ENCODE data around the gene LSM6. TPM values are rescaled to one million over a fixed set of nuclear protein-coding genes. Genes with fewer than 3 reads are reported as not detected.

Gene LSM6
- total RNA-seq, 4 donors from 2014 or later, result 17.2 to 34.6 (median 23.0) TPM

DNA sequence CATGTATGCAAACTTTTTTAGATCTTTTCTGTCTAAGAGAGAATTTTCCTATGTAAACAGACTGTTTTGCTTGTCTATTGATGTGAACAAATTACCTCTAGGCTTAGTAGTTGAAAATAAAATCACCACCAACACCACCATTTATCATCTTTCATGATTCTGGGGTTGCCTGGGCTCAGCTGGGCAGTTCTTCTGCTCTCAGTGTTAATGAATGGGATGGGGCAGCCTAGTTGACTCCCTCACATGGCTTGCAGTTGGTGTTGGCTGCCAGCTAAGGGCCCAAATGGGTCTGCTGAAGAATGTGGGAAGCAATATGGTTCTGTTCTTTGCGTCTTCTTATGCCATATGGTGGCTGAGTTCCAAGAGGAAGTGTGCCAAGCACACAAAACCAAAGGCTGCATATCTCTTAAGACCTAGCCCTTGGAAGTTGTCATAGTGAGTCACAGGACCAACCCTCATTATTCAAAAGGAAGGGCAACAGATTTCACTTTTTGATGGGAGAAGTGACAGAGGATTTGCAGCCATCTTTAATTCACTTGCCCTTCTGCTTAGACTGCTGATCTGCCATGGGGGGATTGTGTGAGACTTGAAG, 56.7 kb downstream of the LSM6 start:
- H3K4me3 ChIP-seq (ENCODE audit: low read depth, poor library complexity, severe bottlenecking), result no peak overlapping the region
- intact Hi-C loops (cut with DNase I; ENCODE audit: low total_unique reads), result no loop called here
- no peak for DNase-seq (ENCODE audit: low spot score in 2 of 2)
- no peak for TF ChIP-seq POLR2A (IDR thresholded peaks at IDR 0.05)
- TF ChIP-seq, protein P1, sequence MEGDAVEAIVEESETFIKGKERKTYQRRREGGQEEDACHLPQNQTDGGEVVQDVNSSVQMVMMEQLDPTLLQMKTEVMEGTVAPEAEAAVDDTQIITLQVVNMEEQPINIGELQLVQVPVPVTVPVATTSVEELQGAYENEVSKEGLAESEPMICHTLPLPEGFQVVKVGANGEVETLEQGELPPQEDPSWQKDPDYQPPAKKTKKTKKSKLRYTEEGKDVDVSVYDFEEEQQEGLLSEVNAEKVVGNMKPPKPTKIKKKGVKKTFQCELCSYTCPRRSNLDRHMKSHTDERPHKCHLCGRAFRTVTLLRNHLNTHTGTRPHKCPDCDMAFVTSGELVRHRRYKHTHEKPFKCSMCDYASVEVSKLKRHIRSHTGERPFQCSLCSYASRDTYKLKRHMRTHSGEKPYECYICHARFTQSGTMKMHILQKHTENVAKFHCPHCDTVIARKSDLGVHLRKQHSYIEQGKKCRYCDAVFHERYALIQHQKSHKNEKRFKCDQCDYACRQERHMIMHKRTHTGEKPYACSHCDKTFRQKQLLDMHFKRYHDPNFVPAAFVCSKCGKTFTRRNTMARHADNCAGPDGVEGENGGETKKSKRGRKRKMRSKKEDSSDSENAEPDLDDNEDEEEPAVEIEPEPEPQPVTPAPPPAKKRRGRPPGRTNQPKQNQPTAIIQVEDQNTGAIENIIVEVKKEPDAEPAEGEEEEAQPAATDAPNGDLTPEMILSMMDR (IDR thresholded peaks at IDR 0.05), result no peak
- 72 to 74% methylated on average over 1 of the region's 1 CpG for WGBS, 2 donors

DNA sequence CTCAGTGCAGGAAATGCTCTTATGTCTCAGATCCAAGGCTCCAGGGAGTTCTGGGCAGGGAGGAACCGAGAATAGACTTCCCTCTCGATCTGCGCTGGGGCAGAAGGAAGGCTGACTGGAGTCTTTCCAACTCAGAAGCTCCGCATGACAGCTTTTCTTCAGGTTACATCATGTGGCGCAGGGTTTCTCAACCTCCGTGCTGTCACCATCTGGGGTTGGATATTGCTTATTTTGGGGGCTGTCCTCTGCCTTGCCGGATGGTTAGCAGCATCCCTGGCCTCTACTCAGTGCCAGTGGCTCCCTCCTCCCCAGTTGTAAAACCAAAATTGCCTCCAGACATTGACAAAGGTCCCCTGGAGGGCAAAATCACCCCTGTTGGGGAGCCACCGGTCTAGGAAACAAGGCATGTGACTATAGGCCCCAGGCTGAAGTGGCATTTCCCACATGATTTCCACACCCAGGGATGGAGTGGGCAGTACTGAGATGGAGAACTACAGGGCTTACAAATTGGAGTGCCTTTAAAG, 60.2 kb downstream of the LSM6 start:
- H3K4me3 ChIP-seq (ENCODE audit: low read depth, poor library complexity, severe bottlenecking), result no peak overlapping the region
- DNase-seq (ENCODE audit: low spot score in 2 of 2), result peak in 1 of 2 donors; percentile 41
- intact Hi-C loops (cut with DNase I; ENCODE audit: low total_unique reads), result no loop called here
- WGBS, 2 donors, result 47 to 59% methylated on average over 7 to 8 of the region's 8 CpGs
- TF ChIP-seq, protein P1 (IDR thresholded peaks at IDR 0.05), result no peak
- no peak for TF ChIP-seq POLR2A (IDR thresholded peaks at IDR 0.05)

DNA sequence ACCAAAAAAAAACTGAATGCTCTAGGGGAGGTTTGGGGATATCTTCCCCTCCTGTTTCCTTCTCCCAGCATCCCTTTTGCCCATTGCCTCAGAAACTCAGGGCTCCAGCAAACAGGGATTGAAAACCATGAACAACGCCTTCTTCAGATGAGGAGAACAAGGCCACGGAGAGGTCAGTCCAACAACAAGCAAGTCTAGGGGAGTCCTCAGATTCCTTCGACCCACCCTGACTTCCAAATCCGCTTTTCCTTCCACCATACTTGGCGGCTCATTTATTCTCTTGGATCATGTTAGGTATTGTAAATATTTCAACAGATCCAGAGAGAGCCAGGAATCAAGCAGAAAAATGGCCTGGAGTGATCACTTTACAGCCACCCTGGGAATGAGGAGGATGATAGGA, 60.7 kb downstream of the LSM6 start:
- TF ChIP-seq, protein P1 (IDR thresholded peaks at IDR 0.05), result no peak
- no peak for TF ChIP-seq POLR2A (IDR thresholded peaks at IDR 0.05)
- DNase-seq (ENCODE audit: low spot score in 2 of 2), result no peak
- intact Hi-C loops (cut with DNase I; ENCODE audit: low total_unique reads), result no loop called here
- H3K4me3 ChIP-seq (ENCODE audit: low read depth, poor library complexity, severe bottlenecking), result no peak overlapping the region
- 68 to 82% methylated on average over 5 of the region's 5 CpGs for WGBS, 2 donors

DNA sequence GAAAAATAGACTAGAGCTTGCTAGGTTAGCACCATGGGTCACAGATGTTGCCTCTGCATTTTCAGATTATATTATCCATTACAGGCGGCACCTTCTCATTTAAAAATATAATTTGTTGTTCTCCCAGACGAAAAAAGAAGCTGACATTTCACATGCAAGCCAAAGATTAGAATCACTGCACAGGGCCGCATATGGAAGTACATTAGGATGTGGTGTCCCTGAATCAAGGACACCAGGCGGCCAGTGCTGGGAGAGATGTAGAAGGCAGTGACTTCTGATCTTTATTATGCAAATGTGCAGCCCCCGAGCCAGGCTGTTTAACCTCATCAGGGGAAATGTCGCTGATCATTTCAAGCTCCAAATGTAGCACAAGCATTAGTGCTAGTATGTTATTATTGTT, 61.6 kb downstream of the LSM6 start:
- TF ChIP-seq POLR2A (IDR thresholded peaks at IDR 0.05), result no peak
- TF ChIP-seq, protein P1 (IDR thresholded peaks at IDR 0.05), result no peak
- 76 to 83% methylated on average over 6 of the region's 6 CpGs for WGBS, 2 donors
- H3K4me3 ChIP-seq (ENCODE audit: low read depth, poor library complexity, severe bottlenecking), result no peak overlapping the region
- no peak for DNase-seq (ENCODE audit: low spot score in 2 of 2)
- intact Hi-C loops (cut with DNase I; ENCODE audit: low total_unique reads), result no loop called here

DNA sequence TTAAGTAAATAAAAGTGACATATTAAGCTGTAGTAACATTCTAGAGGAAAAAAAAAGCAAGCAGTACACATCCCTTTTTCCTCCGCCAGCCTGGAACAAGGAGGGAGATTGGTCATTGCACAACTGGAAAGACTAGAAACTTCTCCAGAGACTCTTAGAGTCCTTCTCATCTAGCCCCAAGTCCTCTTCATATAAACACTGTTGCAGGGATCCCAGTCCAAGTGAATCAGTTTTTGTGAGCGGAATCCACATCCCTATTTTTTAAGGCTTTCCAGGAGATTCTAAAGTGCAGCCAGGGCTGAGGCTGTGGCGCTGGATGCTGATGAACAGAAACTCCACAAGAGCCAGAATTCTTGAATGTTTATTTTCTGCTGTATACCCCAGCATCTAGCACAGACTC, 62.6 kb downstream of the LSM6 start:
- TF ChIP-seq, protein P1 (IDR thresholded peaks at IDR 0.05), result no peak
- TF ChIP-seq POLR2A (IDR thresholded peaks at IDR 0.05), result no peak
- H3K4me3 ChIP-seq (ENCODE audit: low read depth, poor library complexity, severe bottlenecking), result no peak overlapping the region
- intact Hi-C loops (cut with DNase I; ENCODE audit: low total_unique reads), result no loop called here
- WGBS, 2 donors, result 81 to 85% methylated on average over 3 of the region's 3 CpGs
- no peak for DNase-seq (ENCODE audit: low spot score in 2 of 2)

Other genes starting within 250 kb of the LSM6 start
- 10 to 100 TPM in 1 of 4 donors, 1 to 10 TPM in 3; 2.6 to 17.9 (median 3.7) TPM for gene ZNF827, start 236.9 kb upstream of the LSM6 start, total RNA-seq
- gene REELD1, start 38.8 kb downstream of the LSM6 start, total RNA-seq, result under 1 TPM in 1 of 4 donors, not detected in 3; 0.96 TPM

Data from lower leg skin (tissue), 4 donors.